Measurements from ENCODE around the gene TRDN. TPM values are rescaled to one million over a fixed set of nuclear protein-coding genes. Genes with fewer than 3 reads are reported as not detected.

TRDN gene
- not detected in 2 replicates for total RNA-seq

GRCh38 chr6:123636782-123637181 lies at the start of gene TRDN:
Gene TRDN (minus strand): TSS chr6:123636950. CDS start chr6:123636775, 175 bp downstream.

Other genes with a start within 250 kb of the TRDN start
- gene NKAIN2, start 166.9 kb upstream of the TRDN start, total RNA-seq: 0.12 TPM in 1 of 2 replicates, not detected in the other

All from hair follicle dermal papilla cell (primary cell).